Pancreas (tissue), 10 donors: Measurements from ENCODE around the gene DPYSL5. TPM values are rescaled to one million over a fixed set of nuclear protein-coding genes. Genes with fewer than 3 reads are reported as not detected.

Source experiments
- ATAC-seq, 4 donors: fragments of 200-7000 bp; cut with Tn5 transposase; one replicate each; pipeline versions ENCODE4 v1.8.0 to v1.9.1; 2020; ENCODE audit warnings: mild to moderate bottlenecking in 4 of 4, moderate library complexity in 4 of 4
- DNase-seq, 6 donors: peaks; one replicate each; pipeline ENCODE4 v3.0.0-alpha.2; 2020
- FAIRE-seq: peaks from 2 replicates; lab custom pipeline; 2012; peaks lifted over from hg19 to GRCh38; lab: Jason Lieb, UNC
- H3K27ac ChIP-seq, 4 donors: fragments of 200-600 bp; sonication (generic); 1 replicate in 3 of 4; 2 replicates in 1 of 4; pipeline versions ENCODE4 v1.5.0 to v1.8.0; 2020
- H3K27me3 ChIP-seq, 4 donors: fragments of 200-600 bp; one replicate each; pipeline ENCODE4 v1.8.0; 2021
- H3K36me3 ChIP-seq, 3 donors: fragments of 200-600 bp; sonication (generic) in 1 of 3; one replicate each; pipeline versions ENCODE4 v1.5.0 to v1.8.0; 2020 to 2021
- H3K4me1 ChIP-seq, 3 donors: fragments of 200-600 bp; one replicate each; pipeline ENCODE4 v1.8.0; 2021
- H3K4me3 ChIP-seq, 4 donors: fragments of 200-600 bp; sonication (generic) in 2 of 4; one replicate each; pipeline versions ENCODE4 v1.5.0 to v1.8.0; 2020 to 2021
- H3K9me3 ChIP-seq, 4 donors: fragments of 200-600 bp; one replicate each; pipeline ENCODE4 v1.8.0; 2021
- WGBS, 2 donors: extraction: QIAGEN DNeasy Blood & Tissue Kit; methylation state at CpG; one replicate each; pipeline ENCODE4 v1.1.7; 2013; 5-methylcytosine and 5-hydroxymethylcytosine counted together
- intact Hi-C, 3 donors: fragments of 100-400 bp; cut with DNase I; formaldehyde crosslinking; loops; one replicate each; pipeline versions ENCODE4 v1.11.1 to v1.14.2; 2022
- polyA plus RNA-seq, 2 donors: library from polyadenylated mRNA; stranded (reverse); fragments of 200-250 nt; gene quantifications; one replicate each; pipeline ENCODE4 v1.2.3, GENCODE V29; 2013
- total RNA-seq, 6 donors: library from RNA; stranded (reverse); fragmentation: NEBNext Ultra II Directional in 4 of 6; extraction: Animal tissue kit (Norgen Biotek cat#: 25700) in 4 of 6; gene quantifications; one replicate each; pipeline versions ENCODE4 v1.2.1 to v1.2.4, GENCODE V29; 2021 to 2023
- TF ChIP-seq, protein P1 (sequence below), 4 donors: fragments of 200-600 bp; sonication (generic) in 3 of 4; IDR thresholded peaks; one replicate each; pipeline versions ENCODE4 v1.5.0 to v1.8.0; 2021; ENCODE audit warnings: antibody characterized with exemption in 4 of 4
- donor health status: healthy with polysubstance abuse.
- donor health status: DM: no; HTN: no; CAD: no; lungs with moderate emphysema.
- donor health status: DM: no; HTN: no; CAD: no.
- donor health status: control.
- donor health status: control.
- donor health status: Bipolar disorder and iron deficiency.
- donor health status: DM: yes; HTN: yes; CAD: no.
- donor health status: DM: no; HTN: no; CAD: no.
- donor health status: DM: no; HTN: no; CAD: no.
- donor health status: DM: yes; HTN: yes; CAD: no.

Gene DPYSL5
- total and polyA plus RNA-seq, 8 donors: 0.02 to 0.12 (median 0.09) TPM; not detected in 5

GRCh38 chr2:26969077-26969844 is 121.3 kb downstream of the DPYSL5 start:
- Histone ChIP-seq H3K9me3 (no peaks in the 10 kb centered on the region), H3K4me3 (no peak overlapping the region), H3K27ac (no peak overlapping the region), H3K27me3 (no peaks in the 10 kb centered on the region), H3K36me3 (no peaks in the 10 kb centered on the region), H3K4me1 (peaks cover 0 to 13% (median 5%) of the 10 kb centered on the region in 3 donors)
- ATAC-seq (no peak), DNase-seq (no peak), FAIRE-seq (no peak)
- intact Hi-C loops: loop anchor here in 1 of 3 donors (10.0 kb wide), 1 partner anchor 116 kb away; the partner anchor contains the start of gene KHK
- TF ChIP-seq, protein P1, sequence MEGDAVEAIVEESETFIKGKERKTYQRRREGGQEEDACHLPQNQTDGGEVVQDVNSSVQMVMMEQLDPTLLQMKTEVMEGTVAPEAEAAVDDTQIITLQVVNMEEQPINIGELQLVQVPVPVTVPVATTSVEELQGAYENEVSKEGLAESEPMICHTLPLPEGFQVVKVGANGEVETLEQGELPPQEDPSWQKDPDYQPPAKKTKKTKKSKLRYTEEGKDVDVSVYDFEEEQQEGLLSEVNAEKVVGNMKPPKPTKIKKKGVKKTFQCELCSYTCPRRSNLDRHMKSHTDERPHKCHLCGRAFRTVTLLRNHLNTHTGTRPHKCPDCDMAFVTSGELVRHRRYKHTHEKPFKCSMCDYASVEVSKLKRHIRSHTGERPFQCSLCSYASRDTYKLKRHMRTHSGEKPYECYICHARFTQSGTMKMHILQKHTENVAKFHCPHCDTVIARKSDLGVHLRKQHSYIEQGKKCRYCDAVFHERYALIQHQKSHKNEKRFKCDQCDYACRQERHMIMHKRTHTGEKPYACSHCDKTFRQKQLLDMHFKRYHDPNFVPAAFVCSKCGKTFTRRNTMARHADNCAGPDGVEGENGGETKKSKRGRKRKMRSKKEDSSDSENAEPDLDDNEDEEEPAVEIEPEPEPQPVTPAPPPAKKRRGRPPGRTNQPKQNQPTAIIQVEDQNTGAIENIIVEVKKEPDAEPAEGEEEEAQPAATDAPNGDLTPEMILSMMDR (IDR thresholded peaks at IDR 0.05): no peak
- 46 to 57% methylated on average over 10 of the region's 10 CpGs for WGBS, 2 donors

- FAIRE-seq (no peak), DNase-seq (peak; percentile 78 to 93 (median 85)), ATAC-seq (peak; percentile 96 to 97 (median 97))
- H3K27me3 ChIP-seq: no peaks in the 10 kb centered on the region
- H3K27ac ChIP-seq: peak within 1 kb of the TSS in 3 of 4 donors; percentile 33 to 52 (median 38)
- peak within 1 kb of the TSS; percentile 70 to 92 (median 86) for H3K4me3 ChIP-seq
- H3K36me3 ChIP-seq: no peaks in the 10 kb centered on the region
- TF ChIP-seq, protein P1 (IDR thresholded peaks at IDR 0.05): no peak
- intact Hi-C loops: no loop called here
- 0% methylated on average over 39 to 69 of the region's 69 CpGs for WGBS, 2 donors
- no peaks in the 10 kb centered on the region for H3K9me3 ChIP-seq
- peaks cover 0 to 13% (median 5%) of the 10 kb centered on the region in 3 donors for H3K4me1 ChIP-seq
These were observed 122.5 kb downstream of the DPYSL5 start, which contains the start of gene MAPRE3 for GRCh38 chr2:26970244-26970927. Gene MAPRE3 (plus strand): TSS chr2:26970637. CDS start chr2:27022219, 51,582 bp downstream.

GRCh38 chr2:26970928-26971627 is 123.1 kb downstream of the DPYSL5 start:
- H3K27me3 ChIP-seq: no peaks in the 10 kb centered on the region
- peaks cover 0 to 13% (median 5%) of the 10 kb centered on the region in 3 donors for H3K4me1 ChIP-seq
- intact Hi-C loops: no loop called here
- TF ChIP-seq, protein P1 (IDR thresholded peaks at IDR 0.05): no peak
- 16 to 18% methylated on average over 27 to 34 of the region's 34 CpGs for WGBS, 2 donors
- no peaks in the 10 kb centered on the region for H3K36me3 ChIP-seq
- no peaks in the 10 kb centered on the region for H3K9me3 ChIP-seq
- peak overlapping the region; percentile 70 to 92 (median 86) for H3K4me3 ChIP-seq
- ATAC-seq (peak; percentile 33 to 53 (median 42)), DNase-seq (peak in 2 of 6 donors; percentile 5 to 27), FAIRE-seq (no peak)
- peak overlapping the region in 3 of 4 donors; percentile 33 to 52 (median 38) for H3K27ac ChIP-seq

GRCh38 chr2:26971911-26972786 is 124.2 kb downstream of the DPYSL5 start:
- Histone ChIP-seq H3K36me3 (no peaks in the 10 kb centered on the region), H3K4me1 (peaks cover 0 to 13% (median 5%) of the 10 kb centered on the region in 3 donors), H3K4me3 (peak overlapping the region in 1 of 4 donors; percentile 92), H3K27me3 (no peaks in the 10 kb centered on the region), H3K9me3 (no peaks in the 10 kb centered on the region), H3K27ac (no peak overlapping the region)
- intact Hi-C loops: no loop called here
- FAIRE-seq (no peak), ATAC-seq (no peak), DNase-seq (peak in 1 of 6 donors; percentile 9)
- TF ChIP-seq, protein P1 (IDR thresholded peaks at IDR 0.05): no peak
- WGBS, 2 donors: 61 to 67% methylated on average over 9 of the region's 9 CpGs
